WTC11 (cell line): ENCODE data around the gene SETDB1.

ENCODE experiments used
- CTCF ChIP-seq: fragments of 200-600 bp; IDR thresholded peaks from 2 replicates; pipeline ENCODE4 v1.8.0; 2022; ENCODE audit warnings: antibody characterized with exemption
- FOXP4 ChIP-seq: sonication (generic); formaldehyde crosslinking; IDR thresholded peaks from 2 replicates; pipeline ENCODE4 v1.8.0; 2022; ENCODE audit warnings: mild to moderate bottlenecking, missing genetic modification reagents
- NFYB ChIP-seq: sonication (generic); formaldehyde crosslinking; conservative IDR thresholded peaks from 2 replicates; pipeline ENCODE4 v1.8.0; 2022; ENCODE audit warnings: low read depth, missing genetic modification reagents
- NR3C1 ChIP-seq: sonication (generic); formaldehyde crosslinking; conservative IDR thresholded peaks from 2 replicates; pipeline ENCODE4 v1.8.1; 2023; ENCODE audit warnings: low read depth, mild to moderate bottlenecking, missing genetic modification reagents
- TEAD4 ChIP-seq: sonication (generic); formaldehyde crosslinking; IDR thresholded peaks from 2 replicates; pipeline ENCODE4 v1.8.0; 2022; ENCODE audit warnings: mild to moderate bottlenecking, missing genetic modification reagents
- ZNF232 ChIP-seq: sonication (generic); formaldehyde crosslinking; IDR thresholded peaks from 2 replicates; pipeline ENCODE4 v1.8.0; 2022; ENCODE audit warnings: mild to moderate bottlenecking, missing genetic modification reagents
- ZNF416 ChIP-seq: fragments of 250-450 bp; sonication (Bioruptor Pico); IDR thresholded peaks from 2 replicates; pipeline ENCODE4 v1.9.0; 2021; ENCODE audit warnings: mild to moderate bottlenecking, inconsistent platforms
- TF ChIP-seq, protein P1 (sequence below): sonication (generic); formaldehyde crosslinking; IDR thresholded peaks from 2 replicates; pipeline ENCODE4 v1.8.1; 2022; ENCODE audit warnings: mild to moderate bottlenecking, moderate library complexity, missing genetic modification reagents
- TF ChIP-seq, protein P2 (sequence below): sonication (generic); formaldehyde crosslinking; IDR thresholded peaks from 2 replicates; pipeline ENCODE4 v1.8.0; 2022; ENCODE audit warnings: mild to moderate bottlenecking, missing genetic modification reagents
- TF ChIP-seq, protein P3 (sequence below): sonication (generic); formaldehyde crosslinking; conservative IDR thresholded peaks from 2 replicates; pipeline ENCODE4 v1.8.1; 2022; ENCODE audit warnings: mild to moderate bottlenecking, missing genetic modification reagents

GRCh38 chr1:150926097-150926741, at the start of gene SETDB1:
- TF ChIP-seq TEAD4 (CRISPR knock-in tag), result no peak
- no peak for TF ChIP-seq CTCF
- TF ChIP-seq, protein P1, sequence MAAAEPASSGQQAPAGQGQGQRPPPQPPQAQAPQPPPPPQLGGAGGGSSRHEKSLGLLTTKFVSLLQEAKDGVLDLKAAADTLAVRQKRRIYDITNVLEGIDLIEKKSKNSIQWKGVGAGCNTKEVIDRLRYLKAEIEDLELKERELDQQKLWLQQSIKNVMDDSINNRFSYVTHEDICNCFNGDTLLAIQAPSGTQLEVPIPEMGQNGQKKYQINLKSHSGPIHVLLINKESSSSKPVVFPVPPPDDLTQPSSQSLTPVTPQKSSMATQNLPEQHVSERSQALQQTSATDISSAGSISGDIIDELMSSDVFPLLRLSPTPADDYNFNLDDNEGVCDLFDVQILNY, result no peak
- TF ChIP-seq, protein P2, sequence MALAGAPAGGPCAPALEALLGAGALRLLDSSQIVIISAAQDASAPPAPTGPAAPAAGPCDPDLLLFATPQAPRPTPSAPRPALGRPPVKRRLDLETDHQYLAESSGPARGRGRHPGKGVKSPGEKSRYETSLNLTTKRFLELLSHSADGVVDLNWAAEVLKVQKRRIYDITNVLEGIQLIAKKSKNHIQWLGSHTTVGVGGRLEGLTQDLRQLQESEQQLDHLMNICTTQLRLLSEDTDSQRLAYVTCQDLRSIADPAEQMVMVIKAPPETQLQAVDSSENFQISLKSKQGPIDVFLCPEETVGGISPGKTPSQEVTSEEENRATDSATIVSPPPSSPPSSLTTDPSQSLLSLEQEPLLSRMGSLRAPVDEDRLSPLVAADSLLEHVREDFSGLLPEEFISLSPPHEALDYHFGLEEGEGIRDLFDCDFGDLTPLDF (CRISPR knock-in tag), result no peak
- no peak for TF ChIP-seq FOXP4 (CRISPR knock-in tag)
- TF ChIP-seq, protein P3, sequence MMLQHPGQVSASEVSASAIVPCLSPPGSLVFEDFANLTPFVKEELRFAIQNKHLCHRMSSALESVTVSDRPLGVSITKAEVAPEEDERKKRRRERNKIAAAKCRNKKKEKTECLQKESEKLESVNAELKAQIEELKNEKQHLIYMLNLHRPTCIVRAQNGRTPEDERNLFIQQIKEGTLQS (CRISPR knock-in tag), result no peak
- TF ChIP-seq NR3C1 (CRISPR knock-in tag), result no peak
- no peak for TF ChIP-seq ZNF416
- TF ChIP-seq ZNF232 (CRISPR knock-in tag), result no peak
- no peak for TF ChIP-seq NFYB
